Prostate gland (tissue), 2 donors: ENCODE data around the gene AKNA. TPM values are rescaled to one million over a fixed set of nuclear protein-coding genes. Genes with fewer than 3 reads are reported as not detected.

ENCODE experiments used
- DNase-seq: peaks from one replicate; pipeline ENCODE4 v3.0.0-alpha.2; 2019; ENCODE audit warnings: low spot score
- H3K27ac ChIP-seq, 2 donors: fragments of 200-600 bp; sonication (generic); 2 replicates each; pipeline ENCODE4 v1.5.1; 2017 to 2019
- H3K27me3 ChIP-seq: fragments of 200-600 bp; sonication (generic); replicated peaks from 2 replicates; pipeline ENCODE4 v1.5.1; 2019; ENCODE audit not compliant: insufficient read depth
- H3K36me3 ChIP-seq, 2 donors: fragments of 200-600 bp; sonication (generic); 1 replicate in 1 of 2; 2 replicates in 1 of 2; pipeline versions ENCODE4 v1.5.1 to v1.8.1; 2017 to 2019
- H3K4me1 ChIP-seq: fragments of 200-600 bp; sonication (generic); replicated peaks from 2 replicates; pipeline ENCODE4 v1.5.1; 2019
- H3K4me3 ChIP-seq, 2 donors: fragments of 200-600 bp; sonication (generic); 2 replicates each; pipeline ENCODE4 v1.5.1; 2017 to 2019
- H3K9me3 ChIP-seq: fragments of 200-600 bp; sonication (generic); 2 replicates; pipeline ENCODE4 v1.5.1; 2017
- CTCF ChIP-seq, 4 experiments: fragments of 200-600 bp in 2 of 4; fragments of 450-650 bp in 2 of 4; sonication (generic) in 2 of 4; IDR thresholded peaks; 1 replicate in 3 of 4; 2 replicates in 1 of 4; pipeline ENCODE4 v1.5.1; 2016 to 2019; ENCODE audit warnings: antibody characterized with exemption in 4 of 4, mild to moderate bottlenecking in 2 of 4, moderate library complexity in 2 of 4
- POLR2A ChIP-seq: fragments of 450-650 bp; IDR thresholded peaks from one replicate; pipeline ENCODE4 v1.6.1; 2016; ENCODE audit warnings: antibody characterized with exemption, mild to moderate bottlenecking
- POLR2AphosphoS5 ChIP-seq: sonication (generic); formaldehyde crosslinking; IDR thresholded peaks from one replicate; pipeline ENCODE4 v1.6.1; 2017; ENCODE audit warnings: antibody characterized with exemption
- WGBS: methylation state at CpG from one replicate; pipeline ENCODE4 v1.1.5; 2018; 5-methylcytosine and 5-hydroxymethylcytosine counted together
- intact Hi-C: fragments of 100-400 bp; cut with DNase I; formaldehyde crosslinking; loops from one replicate; pipeline ENCODE4 v1.14.2; 2022
- total RNA-seq, 2 donors: library from RNA; depleted of rRNA; stranded (reverse); fragments of >200 nt; gene quantifications; one replicate each; pipeline ENCODE4 v1.1.0, GENCODE V29; 2016

Gene AKNA
- total RNA-seq, 2 donors from 2014 or later: 20.5 to 30.1 TPM

GRCh38 chr9:114411452-114411851 is 23.7 kb upstream of the AKNA start:
- TF ChIP-seq CTCF (IDR thresholded peaks at IDR 0.05): no peak
- TF ChIP-seq POLR2A: no peak
- TF ChIP-seq POLR2AphosphoS5: no peak
- H3K27me3 ChIP-seq: no peaks in the 10 kb centered on the region
- H3K9me3 ChIP-seq: no peaks in the 10 kb centered on the region
- H3K36me3 ChIP-seq: no peaks in the 10 kb centered on the region
- intact Hi-C loops: no loop called here
- H3K4me1 ChIP-seq: no peaks in the 10 kb centered on the region
- no peak for DNase-seq
- H3K27ac ChIP-seq: no peak overlapping the region
- WGBS: 95% methylated on average over 6 of the region's 6 CpGs
- no peak overlapping the region for H3K4me3 ChIP-seq

- WGBS: 74% methylated on average over 8 of the region's 8 CpGs
These were observed 23.1 kb upstream of the AKNA start for GRCh38 chr9:114410910-114411309.

GRCh38 chr9:114409842-114410241 is 22.1 kb upstream of the AKNA start:
- H3K27me3 ChIP-seq: no peaks in the 10 kb centered on the region
- no peaks in the 10 kb centered on the region for H3K36me3 ChIP-seq
- DNase-seq: no peak
- 75% methylated on average over 5 of the region's 5 CpGs for WGBS
- H3K4me3 ChIP-seq: no peak overlapping the region
- H3K27ac ChIP-seq: no peak overlapping the region
- H3K9me3 ChIP-seq: no peaks in the 10 kb centered on the region
- intact Hi-C loops: loop anchor here (2.0 to 10.0 kb wide), 3 partner anchors 75 to 605 kb away; no protein-coding TSS in a partner anchor
- TF ChIP-seq CTCF (IDR thresholded peaks at IDR 0.05): no peak
- no peak for TF ChIP-seq POLR2AphosphoS5
- no peak for TF ChIP-seq POLR2A
- H3K4me1 ChIP-seq: no peaks in the 10 kb centered on the region

More at GRCh38 chr9:114410910-114411309, 23.1 kb upstream of the AKNA start:
- no peaks in the 10 kb centered on the region for H3K9me3 ChIP-seq
- TF ChIP-seq CTCF (IDR thresholded peaks at IDR 0.05): no peak
- no peak for TF ChIP-seq POLR2AphosphoS5
- TF ChIP-seq POLR2A: no peak
- H3K4me1 ChIP-seq: no peaks in the 10 kb centered on the region
- intact Hi-C loops: no loop called here
- H3K36me3 ChIP-seq: no peaks in the 10 kb centered on the region
- no peaks in the 10 kb centered on the region for H3K27me3 ChIP-seq
- H3K4me3 ChIP-seq: no peak overlapping the region
- H3K27ac ChIP-seq: no peak overlapping the region
- no peak for DNase-seq

- WGBS: 74% methylated on average over 11 of the region's 11 CpGs
- intact Hi-C loops: loop anchor here (2.0 to 10.0 kb wide), 3 partner anchors 76 to 606 kb away; no protein-coding TSS in a partner anchor
- Histone ChIP-seq H3K36me3 (no peaks in the 10 kb centered on the region), H3K27ac (no peak overlapping the region), H3K4me1 (no peaks in the 10 kb centered on the region), H3K27me3 (no peaks in the 10 kb centered on the region), H3K9me3 (no peaks in the 10 kb centered on the region), H3K4me3 (no peak overlapping the region)
- TF ChIP-seq CTCF (IDR thresholded peaks at IDR 0.05): no peak
- no peak for TF ChIP-seq POLR2AphosphoS5
- no peak for TF ChIP-seq POLR2A
- DNase-seq: no peak
These were observed 21.5 kb upstream of the AKNA start for GRCh38 chr9:114409103-114409780.

GRCh38 chr9:114408645-114409044 is 20.9 kb upstream of the AKNA start:
- H3K36me3 ChIP-seq: no peaks in the 10 kb centered on the region
- 83% methylated on average over 7 of the region's 7 CpGs for WGBS
- H3K27ac ChIP-seq: no peak overlapping the region
- no peaks in the 10 kb centered on the region for H3K27me3 ChIP-seq
- DNase-seq: no peak
- H3K4me3 ChIP-seq: no peak overlapping the region
- no peaks in the 10 kb centered on the region for H3K4me1 ChIP-seq
- H3K9me3 ChIP-seq: no peaks in the 10 kb centered on the region
- intact Hi-C loops: loop anchor here (2.0 to 10.0 kb wide), 3 partner anchors 76 to 606 kb away; no protein-coding TSS in a partner anchor
- TF ChIP-seq CTCF (IDR thresholded peaks at IDR 0.05) (no peak), POLR2A (no peak), POLR2AphosphoS5 (no peak)
